EL (cell line): Measurements from ENCODE around the gene PARG.
"Not testable (repeated sequence)": the region's sequence is repeated elsewhere in the genome, so short reads cannot be mapped to it uniquely, and the experiment has no call there.

ENCODE experiments used
- DNase-seq: peaks from one replicate; pipeline ENCODE4 v3.0.0-alpha.2; 2016

Gene PARG

GRCh38 chr10:49941447-49942338 is at the start of gene PARG, which contains the start of gene TIMM23B:
TSS of gene PARG (minus strand) at chr10:49942027. CDS start at chr10:49941725, 302 bp downstream.
TSS of gene TIMM23B (plus strand) at chr10:49942053. CDS start at chr10:49942195, 142 bp downstream.
- peak; percentile 85 for DNase-seq

- DNase-seq, result not testable (repeated sequence)
These were observed 46.5 kb upstream of the PARG start, which contains the start of gene AGAP6 for GRCh38 chr10:49988376-49988775. TSS of gene AGAP6 (plus strand) at chr10:49988406. CDS start at chr10:49988716, 310 bp downstream.

- not testable (repeated sequence) for DNase-seq
These were observed 45.4 kb upstream of the PARG start for GRCh38 chr10:49987207-49987606.

GRCh38 chr10:49977756-49978155 is 35.9 kb upstream of the PARG start:
- DNase-seq, result not testable (repeated sequence)

- DNase-seq, result not testable (repeated sequence)
These were observed 30.3 kb upstream of the PARG start for GRCh38 chr10:49972094-49972493.

DNA sequence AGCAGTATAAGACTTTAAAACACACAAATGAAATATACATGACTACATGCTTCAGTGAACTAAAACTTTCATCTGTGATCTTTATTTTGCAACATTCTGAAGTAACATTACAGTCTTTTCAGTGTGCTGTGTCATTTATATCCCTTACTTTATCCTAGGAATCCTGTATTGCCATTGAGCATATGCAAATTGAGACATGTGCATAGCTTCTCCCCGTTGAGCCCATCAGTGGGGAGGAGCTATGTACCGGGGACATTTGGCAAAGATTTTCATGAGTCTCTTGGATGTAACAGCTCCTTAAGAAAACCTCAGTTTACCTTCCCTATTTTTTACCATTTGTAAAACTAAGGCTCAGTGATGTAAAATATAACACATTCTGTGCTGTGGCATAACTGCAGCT is 29.6 kb upstream of the PARG start:
- not testable (repeated sequence) for DNase-seq

DNA sequence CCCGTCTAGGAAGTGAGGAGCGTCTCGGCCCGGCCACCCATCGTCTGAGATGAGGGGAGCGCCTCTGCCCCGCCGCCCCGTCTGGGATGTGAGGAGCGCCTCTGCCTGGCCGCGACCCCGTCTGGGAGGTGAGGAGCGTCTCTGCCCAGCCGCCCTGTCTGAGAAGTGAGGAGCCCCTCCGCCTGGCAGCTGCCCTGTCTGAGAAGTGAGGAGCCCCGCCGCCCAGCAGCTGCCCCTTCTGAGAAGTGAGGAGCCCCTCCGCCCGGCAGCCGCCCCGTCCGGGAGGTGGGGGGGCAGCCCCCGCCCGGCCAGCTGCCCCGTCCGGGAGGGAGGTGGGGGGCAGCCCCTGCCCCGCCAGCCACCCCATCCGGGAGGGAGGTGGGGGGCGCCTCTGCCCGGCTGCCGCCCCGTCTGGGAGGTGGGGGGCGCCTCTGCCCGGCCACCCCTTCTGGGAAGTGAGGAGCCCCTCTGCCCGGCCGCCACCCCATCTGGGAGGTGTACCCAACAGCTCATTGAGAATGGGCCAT is 28.6 kb upstream of the PARG start:
- not testable (repeated sequence) for DNase-seq

GRCh38 chr10:49953122-49953521 is 11.3 kb upstream of the PARG start:
- DNase-seq, result peak; percentile 7

DNA sequence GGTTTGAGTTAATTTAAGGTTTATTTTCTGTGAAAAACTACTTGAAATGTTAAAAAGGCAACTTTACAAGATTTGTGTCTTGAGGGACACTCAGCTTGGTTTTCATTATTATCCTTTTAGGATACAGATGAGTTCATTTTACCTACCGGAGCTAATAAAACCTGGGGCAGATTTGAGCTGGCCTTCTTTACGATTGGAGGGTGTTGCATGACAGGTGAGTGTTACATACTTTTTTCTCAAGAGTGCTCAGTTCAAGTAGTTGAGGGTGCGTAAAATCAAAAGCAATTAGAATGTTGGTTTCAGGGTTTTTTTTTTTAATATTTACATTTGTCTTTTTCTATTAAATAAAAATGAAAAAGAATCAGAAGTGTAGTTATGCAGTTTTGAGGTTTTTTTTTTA is 10.2 kb upstream of the PARG start:
- DNase-seq, result not testable (repeated sequence)

- DNase-seq, result not testable (repeated sequence)
These were observed 6.9 kb upstream of the PARG start for GRCh38 chr10:49948737-49949136.

- DNase-seq, result not testable (repeated sequence)
These were observed 6.3 kb upstream of the PARG start for GRCh38 chr10:49948142-49948541.

DNA sequence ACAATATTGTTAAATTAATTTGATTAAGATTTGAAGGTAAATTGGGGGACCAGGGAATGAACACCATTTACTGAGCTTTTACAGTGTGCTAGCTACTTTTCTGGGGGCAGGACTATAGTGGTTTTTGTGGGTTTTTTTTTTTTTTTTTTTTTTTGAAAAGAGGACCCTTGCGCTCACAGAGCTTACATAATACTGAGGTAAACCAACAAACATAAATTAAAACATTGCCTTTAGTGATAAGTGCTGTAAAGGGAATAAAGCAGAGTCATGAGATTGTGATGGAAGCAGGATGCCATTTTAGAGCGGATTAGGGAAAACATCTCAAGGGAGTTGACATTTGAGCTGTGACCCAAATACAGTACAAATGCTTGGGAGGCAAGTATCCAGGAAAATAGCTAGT is 1.8 kb upstream of the PARG start:
- not testable (repeated sequence) for DNase-seq

DNA sequence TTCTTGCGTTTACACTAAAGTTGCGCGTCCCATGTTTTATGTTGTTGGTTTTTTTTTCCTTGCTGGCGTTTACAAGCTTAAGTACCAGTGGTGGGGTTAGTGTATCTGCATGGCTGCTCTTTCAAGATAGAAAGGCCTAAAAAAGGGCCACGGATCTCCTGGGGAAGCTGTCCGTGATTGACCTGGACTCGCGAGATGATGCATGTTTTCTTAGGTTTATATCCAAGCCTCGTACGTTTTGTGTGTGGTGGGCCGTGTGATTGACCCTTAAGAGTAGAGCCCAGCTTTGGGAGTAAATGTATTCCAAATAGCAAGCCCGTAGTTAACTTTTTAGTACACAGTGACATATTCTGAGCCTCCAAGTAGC is 495 bp upstream of the PARG start:
- DNase-seq, result peak; percentile 7

GRCh38 chr10:49931959-49932728 is 9.7 kb downstream of the PARG start:
- not testable (repeated sequence) for DNase-seq

GRCh38 chr10:49931276-49931675 is 10.6 kb downstream of the PARG start:
- DNase-seq, result not testable (repeated sequence)

DNA sequence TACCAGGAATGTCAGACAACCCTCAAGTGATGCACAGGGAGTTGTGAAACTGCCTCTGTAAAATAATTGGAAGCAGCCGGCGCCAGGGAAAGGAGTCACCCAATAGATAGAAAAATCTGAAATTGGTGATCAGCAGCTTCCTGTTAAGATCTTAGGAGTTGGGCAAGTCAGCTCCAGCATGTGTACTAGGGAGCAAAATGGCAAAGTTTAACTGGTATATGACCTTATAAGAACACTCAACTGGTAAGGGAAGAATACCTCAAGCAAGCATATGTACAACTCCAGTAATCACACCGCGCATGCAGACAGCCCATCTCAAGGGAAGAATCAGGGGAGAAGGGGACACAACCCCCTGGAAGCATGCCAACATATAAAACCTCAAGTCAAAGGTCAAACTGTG is 18.3 kb downstream of the PARG start:
- DNase-seq, result not testable (repeated sequence)

- DNase-seq, result not testable (repeated sequence)
These were observed 19.8 kb downstream of the PARG start for GRCh38 chr10:49922041-49922440.

DNA sequence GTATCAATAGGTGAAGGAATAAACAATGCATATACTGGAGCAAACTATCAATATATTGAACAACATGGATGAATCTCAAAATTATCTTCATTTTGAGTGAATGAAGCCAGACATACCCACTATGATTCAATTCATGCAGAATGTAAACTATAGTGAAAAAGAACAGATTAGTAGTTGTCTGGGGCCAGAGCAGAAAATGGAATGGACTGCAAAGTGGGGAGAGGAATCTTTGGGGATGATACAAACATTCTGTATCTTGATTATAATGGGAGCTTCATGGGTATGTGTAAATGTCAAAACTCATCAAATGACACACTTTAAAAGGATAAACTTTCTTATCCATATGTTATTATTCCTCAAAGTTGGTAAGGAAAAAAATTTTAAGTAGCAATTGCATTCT is 23.9 kb downstream of the PARG start:
- not testable (repeated sequence) for DNase-seq

- DNase-seq, result not testable (repeated sequence)
These were observed 25.4 kb downstream of the PARG start for GRCh38 chr10:49916451-49916850.

GRCh38 chr10:49910295-49910694 is 31.5 kb downstream of the PARG start:
- not testable (repeated sequence) for DNase-seq

DNA sequence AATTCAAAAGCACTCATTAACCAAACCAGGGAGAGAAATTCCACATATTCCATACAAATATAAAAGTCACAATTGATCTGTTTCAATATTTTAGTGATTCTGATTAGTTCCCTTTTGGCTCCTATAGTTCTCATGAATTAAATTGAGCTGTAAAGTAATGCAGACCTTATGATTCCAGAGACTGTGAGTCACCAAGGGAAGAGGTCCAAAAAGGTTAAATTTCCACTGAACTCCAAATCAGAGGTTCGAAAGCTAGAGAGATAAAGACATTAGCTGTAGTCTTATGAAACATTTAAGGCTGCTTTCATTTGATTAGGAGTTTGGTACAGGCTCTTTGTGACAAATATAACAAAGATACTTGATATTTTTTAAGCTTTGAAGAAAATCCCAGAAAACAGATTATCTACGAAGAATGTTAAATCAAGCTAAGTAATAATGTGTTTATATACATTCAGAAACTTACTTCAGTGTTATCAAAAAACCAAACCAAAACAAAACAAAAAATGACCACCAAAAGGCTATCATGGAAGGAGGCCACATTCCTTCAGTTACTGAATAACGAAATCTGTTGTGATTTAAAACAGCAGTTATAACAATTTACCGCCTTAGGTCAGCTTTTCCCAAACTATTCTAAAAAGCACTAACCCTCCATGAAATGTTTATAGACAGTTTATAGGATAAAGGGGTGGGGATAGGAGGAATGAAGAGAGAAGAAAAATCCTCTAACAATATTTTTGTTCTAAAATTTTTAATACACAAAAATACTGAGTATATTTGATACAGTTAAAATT is 33.3 kb downstream of the PARG start:
- DNase-seq, result not testable (repeated sequence)

- DNase-seq, result peak; percentile 23
These were observed 38.0 kb downstream of the PARG start for GRCh38 chr10:49903829-49904228.
